PC-3 (cell line): Measurements from ENCODE around the gene ARL5A.

ENCODE experiments used
- EZH2phosphoT487 ChIP-seq: fragments of 300-600 bp; sonication (generic); IDR thresholded peaks from 2 replicates; pipeline ENCODE4 v1.6.1; 2018; ENCODE audit warnings: mild to moderate bottlenecking, antibody characterized with exemption, low read length, borderline replicate concordance
- TF ChIP-seq, protein P1 (sequence below): fragments of 300-600 bp; sonication (generic); conservative IDR thresholded peaks from 2 replicates; pipeline ENCODE4 v1.5.1; 2017; ENCODE audit warnings: antibody characterized with exemption, low read depth, mild to moderate bottlenecking, low read length

- TF ChIP-seq, protein P1, sequence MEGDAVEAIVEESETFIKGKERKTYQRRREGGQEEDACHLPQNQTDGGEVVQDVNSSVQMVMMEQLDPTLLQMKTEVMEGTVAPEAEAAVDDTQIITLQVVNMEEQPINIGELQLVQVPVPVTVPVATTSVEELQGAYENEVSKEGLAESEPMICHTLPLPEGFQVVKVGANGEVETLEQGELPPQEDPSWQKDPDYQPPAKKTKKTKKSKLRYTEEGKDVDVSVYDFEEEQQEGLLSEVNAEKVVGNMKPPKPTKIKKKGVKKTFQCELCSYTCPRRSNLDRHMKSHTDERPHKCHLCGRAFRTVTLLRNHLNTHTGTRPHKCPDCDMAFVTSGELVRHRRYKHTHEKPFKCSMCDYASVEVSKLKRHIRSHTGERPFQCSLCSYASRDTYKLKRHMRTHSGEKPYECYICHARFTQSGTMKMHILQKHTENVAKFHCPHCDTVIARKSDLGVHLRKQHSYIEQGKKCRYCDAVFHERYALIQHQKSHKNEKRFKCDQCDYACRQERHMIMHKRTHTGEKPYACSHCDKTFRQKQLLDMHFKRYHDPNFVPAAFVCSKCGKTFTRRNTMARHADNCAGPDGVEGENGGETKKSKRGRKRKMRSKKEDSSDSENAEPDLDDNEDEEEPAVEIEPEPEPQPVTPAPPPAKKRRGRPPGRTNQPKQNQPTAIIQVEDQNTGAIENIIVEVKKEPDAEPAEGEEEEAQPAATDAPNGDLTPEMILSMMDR: peak; percentile 26
- no peak for TF ChIP-seq EZH2phosphoT487
Measured at GRCh38 chr2:151792589-151792988, 35.6 kb downstream of the ARL5A start.
